ENCODE results near the gene CACNA2D1. TPM values are rescaled to one million over a fixed set of nuclear protein-coding genes. Genes with fewer than 3 reads are reported as not detected.

Gene CACNA2D1
- total and polyA plus RNA-seq, 9 of the 15 experiments (the other 6 are each of a cell fraction or from before 2014, with no cell fraction given), result 0.49 TPM; not detected in 8

GRCh38 chr7:81925530-81925929, 518.0 kb downstream of the CACNA2D1 start:
- Histone ChIP-seq H3K4me2 (ENCODE audit: insufficient read depth, low read length) (no peak overlapping the region), H3K4me1 (replicated peaks in 1 of 2; ENCODE audit: control insufficient read depth in 2 of 2, insufficient read depth in 2 of 2, low read length in 2 of 2) (no peaks in the 10 kb centered on the region), H3K4me3 (no peak overlapping the region), H3K27ac (ENCODE audit: extremely low read depth, low read depth, low read length) (no peak overlapping the region), H3K9ac (ENCODE audit: insufficient read depth in 1 of 2, low read depth in 2 of 2, low read length in 2 of 2) (no peak overlapping the region), H3K79me2 (ENCODE audit: control insufficient read depth, insufficient read depth, low read length) (no peaks in the 10 kb centered on the region), H3K27me3 (ENCODE audit: control insufficient read depth in 2 of 2, insufficient read depth in 2 of 2, low read length in 2 of 2) (no peaks in the 10 kb centered on the region), H4K20me1 (replicated peaks; ENCODE audit: control insufficient read depth, insufficient read depth, low read length) (no peaks in the 10 kb centered on the region), H3K9me1 (ENCODE audit: control insufficient read depth, insufficient read depth, low read length) (no peaks in the 10 kb centered on the region), H3K36me3 (ENCODE audit: control insufficient read depth, insufficient read depth, low read length) (no peaks in the 10 kb centered on the region), H3K9me3 (replicated peaks; ENCODE audit: control insufficient read depth, insufficient read depth, low read depth, low read length) (no peaks in the 10 kb centered on the region), H2AFZ (ENCODE audit: low read depth, low read length) (no peak overlapping the region)
- no TSS peak for BruUV-seq (replicated peaks)
- DNase-seq (ENCODE audit: extremely low read depth in 1 of 4, low spot score in 3 of 4) (no peak), FAIRE-seq (no peak), ATAC-seq (no peak)
- 0% methylated on average over 3 of the region's 3 CpGs for WGBS (ENCODE audit: insufficient coverage, low coverage, missing lambda C conversion rate)
- CTCF ChIA-PET (ENCODE audit: low intra/inter-chr PET ratio), result no interaction called here
- TF ChIP-seq ZFPM2 (CRISPR knock-in tag; IDR thresholded peaks at IDR 0.05) (no peak), TBL1XR1 (IDR thresholded peaks at IDR 0.05; ENCODE audit: low read length in 2 of 2) (no peak), ZBTB1 (CRISPR knock-in tag; IDR thresholded peaks at IDR 0.05; ENCODE audit: borderline replicate concordance, low read depth) (no peak), GATA2 (CRISPR knock-in tag; IDR thresholded peaks at IDR 0.05) (no peak), SMAD2 (IDR thresholded peaks at IDR 0.05; ENCODE audit: low read depth, low read length) (no peak), POU5F1 (IDR thresholded peaks at IDR 0.05; ENCODE audit: borderline replicate concordance, low read depth, low read length, partially characterized antibody) (no peak), TSC22D4 (tag; IDR thresholded peaks at IDR 0.05) (no peak), COPS2 (conservative IDR thresholded peaks at IDR 0.05) (no peak), NFYB (IDR thresholded peaks at IDR 0.05; ENCODE audit: extremely low read depth, insufficient read length) (no peak), HSF4 (CRISPR knock-in tag; IDR thresholded peaks at IDR 0.05; ENCODE audit: borderline replicate concordance) (no peak)
- intact Hi-C loops (cut with micrococcal nuclease), result no loop called here
- POLR2A ChIA-PET, result no interaction called here
- in situ Hi-C loops (cut with MboI), result no loop called here

Data from K562 (cell line).